ENCODE results near the gene OSBPL2.

DNA sequence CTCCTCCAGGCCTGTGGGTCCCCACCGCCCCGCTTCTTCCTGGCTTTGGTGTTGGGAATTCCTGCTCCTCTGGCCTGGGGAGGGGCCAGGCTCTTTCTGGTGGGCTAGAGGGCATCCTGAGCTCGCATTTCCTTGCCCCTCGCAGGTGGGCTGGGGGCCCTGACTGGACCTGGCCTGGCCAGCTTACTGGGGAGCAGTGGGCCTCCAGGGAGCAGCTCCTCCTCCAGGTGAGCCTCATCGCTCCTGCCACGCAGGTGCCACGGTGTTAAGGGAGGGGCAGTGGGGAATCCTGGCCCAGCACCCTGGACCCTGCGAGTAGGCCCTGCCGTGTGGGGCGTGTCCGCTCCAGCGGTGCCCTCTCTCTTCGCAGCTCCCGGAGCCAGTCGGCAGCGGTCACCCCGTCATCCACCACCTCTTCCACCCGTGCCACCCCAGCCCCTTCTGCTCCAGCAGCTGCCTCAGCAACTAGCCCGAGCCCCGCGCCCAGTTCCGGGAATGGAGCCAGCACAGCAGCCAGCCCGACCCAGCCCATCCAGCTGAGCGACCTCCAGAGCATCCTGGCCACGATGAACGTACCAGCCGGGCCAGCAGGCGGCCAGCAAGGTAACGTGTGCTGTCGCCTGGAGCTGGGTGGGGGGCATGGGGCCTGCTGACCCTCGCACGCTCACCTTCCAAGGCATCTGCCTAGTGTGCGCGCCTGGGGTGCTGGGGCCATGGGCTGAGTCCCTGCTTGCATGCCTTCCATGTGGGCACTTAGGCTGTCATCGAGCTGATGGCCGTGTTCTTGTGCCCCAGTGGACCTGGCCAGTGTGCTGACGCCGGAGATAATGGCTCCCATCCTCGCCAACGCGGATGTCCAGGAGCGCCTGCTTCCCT is 69.1 kb downstream of the OSBPL2 start:
- TF ChIP-seq ZNF324 (tag by site-specific recombination; IDR thresholded peaks at IDR 0.05), result no peak
- no peak for TF ChIP-seq ZNF10 (tag by site-specific recombination; IDR thresholded peaks at IDR 0.05)
- TF ChIP-seq, protein P1, sequence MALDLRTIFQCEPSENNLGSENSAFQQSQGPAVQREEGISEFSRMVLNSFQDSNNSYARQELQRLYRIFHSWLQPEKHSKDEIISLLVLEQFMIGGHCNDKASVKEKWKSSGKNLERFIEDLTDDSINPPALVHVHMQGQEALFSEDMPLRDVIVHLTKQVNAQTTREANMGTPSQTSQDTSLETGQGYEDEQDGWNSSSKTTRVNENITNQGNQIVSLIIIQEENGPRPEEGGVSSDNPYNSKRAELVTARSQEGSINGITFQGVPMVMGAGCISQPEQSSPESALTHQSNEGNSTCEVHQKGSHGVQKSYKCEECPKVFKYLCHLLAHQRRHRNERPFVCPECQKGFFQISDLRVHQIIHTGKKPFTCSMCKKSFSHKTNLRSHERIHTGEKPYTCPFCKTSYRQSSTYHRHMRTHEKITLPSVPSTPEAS (tag by site-specific recombination; IDR thresholded peaks at IDR 0.05), result no peak
- TF ChIP-seq, protein P2, sequence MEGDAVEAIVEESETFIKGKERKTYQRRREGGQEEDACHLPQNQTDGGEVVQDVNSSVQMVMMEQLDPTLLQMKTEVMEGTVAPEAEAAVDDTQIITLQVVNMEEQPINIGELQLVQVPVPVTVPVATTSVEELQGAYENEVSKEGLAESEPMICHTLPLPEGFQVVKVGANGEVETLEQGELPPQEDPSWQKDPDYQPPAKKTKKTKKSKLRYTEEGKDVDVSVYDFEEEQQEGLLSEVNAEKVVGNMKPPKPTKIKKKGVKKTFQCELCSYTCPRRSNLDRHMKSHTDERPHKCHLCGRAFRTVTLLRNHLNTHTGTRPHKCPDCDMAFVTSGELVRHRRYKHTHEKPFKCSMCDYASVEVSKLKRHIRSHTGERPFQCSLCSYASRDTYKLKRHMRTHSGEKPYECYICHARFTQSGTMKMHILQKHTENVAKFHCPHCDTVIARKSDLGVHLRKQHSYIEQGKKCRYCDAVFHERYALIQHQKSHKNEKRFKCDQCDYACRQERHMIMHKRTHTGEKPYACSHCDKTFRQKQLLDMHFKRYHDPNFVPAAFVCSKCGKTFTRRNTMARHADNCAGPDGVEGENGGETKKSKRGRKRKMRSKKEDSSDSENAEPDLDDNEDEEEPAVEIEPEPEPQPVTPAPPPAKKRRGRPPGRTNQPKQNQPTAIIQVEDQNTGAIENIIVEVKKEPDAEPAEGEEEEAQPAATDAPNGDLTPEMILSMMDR (tag by site-specific recombination; IDR thresholded peaks at IDR 0.05), result no peak
- TF ChIP-seq ZBTB21 (tag by site-specific recombination; IDR thresholded peaks at IDR 0.05), result no peak
- no peak for TF ChIP-seq ZBTB20 (tag by site-specific recombination; IDR thresholded peaks at IDR 0.05)
- no peak for TF ChIP-seq ZNF292 (tag by site-specific recombination; IDR thresholded peaks at IDR 0.05; ENCODE audit: borderline replicate concordance, low read depth)
- no peak for TF ChIP-seq HOXD13 (CRISPR knock-in tag; IDR thresholded peaks at IDR 0.05; ENCODE audit: borderline replicate concordance)
- no peak for TF ChIP-seq ZXDB (tag by site-specific recombination; IDR thresholded peaks at IDR 0.05)

All from HEK293 (cell line).